Effector memory CD4-positive, alpha-beta T cell (primary cell): ENCODE data around the gene SYNPO2.

Experiments used
- DNase-seq, 3 donors: peaks; one replicate each; pipeline ENCODE4 v3.0.0-alpha.2; 2020
- H3K27ac ChIP-seq: 2 replicates; pipeline ENCODE4 v1.7.0; 2013; ENCODE audit warnings: mild to moderate bottlenecking, low read length, moderate library complexity; ENCODE audit not compliant: insufficient read depth, poor library complexity, severe bottlenecking
- H3K27me3 ChIP-seq: replicated peaks from 2 replicates; pipeline ENCODE4 v1.7.0; 2013; ENCODE audit warnings: mild to moderate bottlenecking, low read length; ENCODE audit not compliant: insufficient read depth, control insufficient read depth, poor library complexity, severe bottlenecking
- H3K36me3 ChIP-seq: 2 replicates; pipeline ENCODE4 v1.7.0; 2013; ENCODE audit warnings: mild to moderate bottlenecking, low read length, moderate library complexity; ENCODE audit not compliant: control insufficient read depth, insufficient read depth
- H3K4me1 ChIP-seq: 2 replicates; pipeline ENCODE4 v1.7.0; 2013; ENCODE audit warnings: low read length, mild to moderate bottlenecking; ENCODE audit not compliant: control insufficient read depth, insufficient read depth, poor library complexity, severe bottlenecking
- H3K4me3 ChIP-seq: 2 replicates; pipeline ENCODE4 v1.7.0; 2013; ENCODE audit warnings: low read length, low read depth, mild to moderate bottlenecking; ENCODE audit not compliant: insufficient read depth, poor library complexity, severe bottlenecking
- H3K9me3 ChIP-seq: 2 replicates; pipeline ENCODE4 v1.7.0; 2013; ENCODE audit warnings: mild to moderate bottlenecking, low read length, moderate library complexity; ENCODE audit not compliant: control insufficient read depth

The SYNPO2 gene

GRCh38 chr4:119087121-119087520 is 198.5 kb downstream of the SYNPO2 start:
- Histone ChIP-seq H3K4me3 (no peak overlapping the region), H3K4me1 (no peaks in the 10 kb centered on the region), H3K27me3 (no peaks in the 10 kb centered on the region), H3K27ac (no peak overlapping the region), H3K9me3 (no peaks in the 10 kb centered on the region), H3K36me3 (no peaks in the 10 kb centered on the region)
- no peak for DNase-seq

GRCh38 chr4:119087656-119088055 is 199.0 kb downstream of the SYNPO2 start:
- DNase-seq: no peak
- Histone ChIP-seq H3K9me3 (no peaks in the 10 kb centered on the region), H3K4me1 (no peaks in the 10 kb centered on the region), H3K36me3 (no peaks in the 10 kb centered on the region), H3K4me3 (no peak overlapping the region), H3K27ac (no peak overlapping the region), H3K27me3 (no peaks in the 10 kb centered on the region)

DNA sequence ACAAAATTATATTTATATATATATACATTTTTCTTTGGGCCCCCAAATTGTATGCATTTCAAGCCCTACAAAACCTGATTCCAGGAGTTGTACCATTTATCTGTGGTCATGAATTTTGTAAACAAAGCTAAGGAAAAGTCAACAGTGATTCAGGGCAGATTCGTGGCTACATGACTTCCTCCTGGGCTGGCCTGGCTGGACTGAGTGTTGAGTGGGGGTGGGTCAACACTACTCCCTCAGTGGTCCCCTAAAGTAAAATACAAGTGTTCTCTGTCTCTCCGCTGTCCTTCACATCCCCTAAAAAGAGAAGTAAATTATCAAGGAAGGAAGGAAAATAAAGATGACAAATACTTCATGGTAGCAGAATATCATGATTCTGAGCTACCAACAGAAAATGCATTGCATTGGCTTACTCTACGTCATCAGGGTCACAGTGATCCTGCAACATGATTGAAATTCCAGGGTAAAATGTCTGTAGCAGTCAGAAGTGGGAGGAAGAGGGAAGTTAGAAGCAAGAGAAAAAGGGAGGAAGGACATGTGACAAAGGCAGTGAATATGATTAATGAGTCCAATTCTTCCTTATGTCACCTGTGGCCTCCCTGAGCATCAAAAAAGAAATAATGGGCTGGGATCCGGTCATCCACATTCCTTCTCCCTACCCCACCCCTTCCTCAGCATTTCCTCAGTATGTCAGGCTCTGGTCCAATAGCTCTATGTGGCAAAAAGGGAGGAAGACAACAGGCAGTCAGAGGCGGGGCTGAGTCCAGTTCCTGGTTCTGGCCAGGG is 204.6 kb downstream of the SYNPO2 start:
- Histone ChIP-seq H3K36me3 (no peaks in the 10 kb centered on the region), H3K4me3 (no peak overlapping the region), H3K4me1 (no peaks in the 10 kb centered on the region), H3K27me3 (no peaks in the 10 kb centered on the region), H3K9me3 (no peaks in the 10 kb centered on the region), H3K27ac (no peak overlapping the region)
- DNase-seq: no peak

- Histone ChIP-seq H3K9me3 (no peaks in the 10 kb centered on the region), H3K27me3 (no peaks in the 10 kb centered on the region), H3K4me1 (no peaks in the 10 kb centered on the region)
These were observed 208.7 kb downstream of the SYNPO2 start for GRCh38 chr4:119097282-119097900.

GRCh38 chr4:119098306-119098705 is 209.7 kb downstream of the SYNPO2 start:
- H3K27me3 ChIP-seq: no peaks in the 10 kb centered on the region
- no peaks in the 10 kb centered on the region for H3K36me3 ChIP-seq
- no peak for DNase-seq
- H3K4me1 ChIP-seq: no peaks in the 10 kb centered on the region
- no peak overlapping the region for H3K4me3 ChIP-seq
- no peaks in the 10 kb centered on the region for H3K9me3 ChIP-seq
- H3K27ac ChIP-seq: no peak overlapping the region

More at GRCh38 chr4:119097282-119097900, 208.7 kb downstream of the SYNPO2 start:
- Histone ChIP-seq H3K36me3 (no peaks in the 10 kb centered on the region), H3K27ac (no peak overlapping the region), H3K4me3 (no peak overlapping the region)
- no peak for DNase-seq

DNA sequence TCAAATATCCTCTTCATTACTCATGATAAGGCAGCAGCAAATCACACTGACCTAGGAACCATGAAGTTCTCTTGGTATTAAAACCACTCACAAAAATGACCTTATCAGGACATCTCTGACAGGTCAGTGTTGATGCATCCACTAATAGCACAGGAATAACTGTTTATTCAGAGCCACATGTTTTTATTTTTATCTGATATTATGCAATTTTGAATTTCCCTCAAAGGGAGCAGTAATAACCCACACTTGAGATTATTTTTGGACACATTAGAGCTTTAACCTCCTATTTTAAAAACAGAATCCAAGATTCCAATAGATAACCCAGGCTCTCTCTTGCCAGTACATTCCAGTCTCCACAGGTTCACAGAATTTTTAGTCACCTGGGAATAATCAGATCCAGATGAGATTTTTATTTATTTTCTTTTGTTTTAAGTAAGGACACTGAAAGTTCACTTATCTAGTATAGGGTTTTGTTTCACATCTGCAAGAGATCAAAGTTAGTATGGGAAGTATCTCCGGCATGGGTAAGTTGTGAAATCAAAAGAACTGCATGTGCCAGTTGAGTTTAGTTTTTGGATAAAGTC is 210.7 kb downstream of the SYNPO2 start:
- Histone ChIP-seq H3K9me3 (no peaks in the 10 kb centered on the region), H3K4me1 (no peaks in the 10 kb centered on the region), H3K27me3 (no peaks in the 10 kb centered on the region), H3K27ac (no peak overlapping the region), H3K4me3 (no peak overlapping the region), H3K36me3 (no peaks in the 10 kb centered on the region)
- DNase-seq: no peak

DNA sequence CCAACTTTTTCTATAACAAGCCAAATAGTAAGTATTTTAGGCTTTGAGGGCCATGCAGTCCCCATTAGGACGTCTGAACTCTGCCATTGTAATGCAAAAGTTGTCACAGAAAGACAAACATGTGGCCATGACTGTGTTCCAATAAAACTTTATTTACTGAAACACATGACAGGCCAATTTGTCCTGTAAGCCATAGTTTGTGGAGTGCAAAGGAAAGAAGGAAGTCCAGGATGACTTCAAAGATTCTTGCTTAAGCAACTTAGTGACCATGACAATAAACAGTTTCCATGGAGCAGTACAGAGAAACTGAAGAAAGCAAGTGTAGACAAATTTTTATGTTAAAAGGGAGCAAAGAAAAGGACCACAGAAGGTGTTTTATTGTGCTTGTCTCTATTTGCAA is 212.0 kb downstream of the SYNPO2 start:
- no peak overlapping the region for H3K4me3 ChIP-seq
- H3K27me3 ChIP-seq: no peaks in the 10 kb centered on the region
- no peak for DNase-seq
- H3K27ac ChIP-seq: no peak overlapping the region
- H3K9me3 ChIP-seq: no peaks in the 10 kb centered on the region
- H3K36me3 ChIP-seq: no peaks in the 10 kb centered on the region
- no peaks in the 10 kb centered on the region for H3K4me1 ChIP-seq

DNA sequence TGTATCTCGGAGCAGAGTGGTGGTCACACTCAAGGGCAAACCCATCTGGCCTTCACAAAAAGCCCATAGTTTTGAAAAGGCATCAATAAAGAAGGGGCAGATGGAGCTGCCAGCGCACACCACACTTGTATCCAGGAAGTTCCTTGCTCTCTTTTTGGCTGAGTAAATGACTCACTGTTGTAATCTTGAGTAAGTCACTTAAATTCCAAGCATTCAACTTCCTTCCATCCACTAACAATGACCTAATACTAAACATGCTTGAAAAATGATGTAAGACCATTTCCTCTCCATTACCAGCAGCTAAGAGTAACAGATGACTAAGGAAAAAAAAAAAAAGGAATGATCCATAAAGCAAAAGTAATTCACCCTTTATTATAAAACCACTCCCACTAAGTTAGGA is 214.6 kb downstream of the SYNPO2 start:
- H3K27me3 ChIP-seq: no peaks in the 10 kb centered on the region
- H3K4me1 ChIP-seq: no peaks in the 10 kb centered on the region
- no peak overlapping the region for H3K27ac ChIP-seq
- H3K9me3 ChIP-seq: no peaks in the 10 kb centered on the region
- no peaks in the 10 kb centered on the region for H3K36me3 ChIP-seq
- no peak overlapping the region for H3K4me3 ChIP-seq
- DNase-seq: no peak

DNA sequence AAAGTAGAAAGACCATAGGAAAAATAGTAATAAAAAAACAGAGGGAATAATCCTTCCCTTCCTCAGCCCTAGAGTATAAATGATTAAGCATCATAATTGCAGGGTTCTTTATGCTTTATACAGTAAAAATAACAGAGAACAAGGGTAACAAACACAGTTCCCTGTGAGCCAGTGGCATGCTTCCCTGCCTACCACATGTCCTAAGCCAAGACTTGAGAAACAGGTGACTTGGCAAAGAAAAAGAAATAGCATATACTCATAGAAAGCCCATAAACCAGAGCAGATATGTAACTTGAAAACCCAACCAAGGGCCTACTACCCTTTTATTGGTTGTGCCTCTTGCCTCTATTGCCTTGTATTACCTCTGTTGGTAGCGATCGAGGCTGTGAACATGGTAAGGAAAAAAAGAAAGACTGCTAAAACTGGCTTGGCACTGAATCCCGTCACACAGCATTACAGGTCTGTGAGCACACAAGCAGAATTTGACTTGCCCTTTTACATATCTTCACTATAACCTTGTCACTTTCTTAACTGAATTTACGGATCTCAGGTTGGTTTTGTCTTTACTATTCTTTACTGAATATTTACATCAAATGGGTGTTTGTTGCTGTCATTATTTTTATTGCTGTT is 216.1 kb downstream of the SYNPO2 start:
- H3K27me3 ChIP-seq: no peaks in the 10 kb centered on the region
- H3K9me3 ChIP-seq: no peaks in the 10 kb centered on the region
- H3K4me1 ChIP-seq: no peaks in the 10 kb centered on the region
- H3K27ac ChIP-seq: no peak overlapping the region
- no peak for DNase-seq
- H3K4me3 ChIP-seq: no peak overlapping the region
- no peaks in the 10 kb centered on the region for H3K36me3 ChIP-seq

DNA sequence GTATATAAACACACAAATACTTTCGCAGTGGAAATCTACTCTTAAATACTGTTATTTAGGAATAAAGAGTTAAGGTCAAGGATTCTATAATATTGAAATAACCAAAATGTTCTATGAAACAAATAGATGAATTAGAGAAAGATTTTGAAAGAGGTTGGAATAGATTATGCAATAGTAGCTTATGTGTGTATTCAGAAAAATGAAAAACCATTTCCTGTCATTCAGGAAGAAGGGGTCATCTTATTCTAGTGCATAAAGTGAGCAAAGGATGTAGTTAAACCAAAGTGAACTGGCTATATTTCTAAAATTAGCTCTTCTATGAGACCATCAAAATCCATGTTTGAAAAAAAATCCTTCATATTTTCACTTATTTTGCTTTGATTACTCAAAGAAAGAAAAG is 217.0 kb downstream of the SYNPO2 start:
- no peaks in the 10 kb centered on the region for H3K9me3 ChIP-seq
- no peak overlapping the region for H3K4me3 ChIP-seq
- H3K36me3 ChIP-seq: no peaks in the 10 kb centered on the region
- DNase-seq: no peak
- no peak overlapping the region for H3K27ac ChIP-seq
- no peaks in the 10 kb centered on the region for H3K27me3 ChIP-seq
- H3K4me1 ChIP-seq: no peaks in the 10 kb centered on the region
